ENCODE measurements around the gene VIL1. TPM values are rescaled to one million over a fixed set of nuclear protein-coding genes. Genes with fewer than 3 reads are reported as not detected.

Gene VIL1
- total and polyA plus RNA-seq, 2 of the 8 experiments (the other 6 are each of a cell fraction or from before 2014, with no cell fraction given), result 6.2 to 7.0 TPM

- Histone ChIP-seq H3K79me2 (ENCODE audit: control insufficient read depth in 1 of 2, insufficient read depth in 2 of 2, low read length in 2 of 2) (no peaks in the 10 kb centered on the region), H4K91ac (replicated peaks; ENCODE audit: insufficient read length, low read length) (peak within 1 kb of the TSS; percentile 49), H3K9ac (replicated peaks in 1 of 4; ENCODE audit: extremely low read depth in 1 of 4, low read depth in 3 of 4, low read length in 3 of 4) (peak within 1 kb of the TSS in 1 of 4 experiments; percentile 41; a peak in 1 of 7 replicates), H3K14ac (ENCODE audit: insufficient read length) (no peak within 1 kb of the TSS), H3K4me1 (replicated peaks in 1 of 4; ENCODE audit: control insufficient read depth in 3 of 4, insufficient read depth in 4 of 4, low read length in 3 of 4) (peaks cover 0 to 35% (median 24%) of the 10 kb centered on the region in 4 experiments; a peak in 6 of 7 replicates), H4K5ac (ENCODE audit: insufficient read length, low read depth, low read length) (peak within 1 kb of the TSS; percentile 22), H2BK15ac (ENCODE audit: low read length) (peak within 1 kb of the TSS; percentile 72; the same call in 1 of the 2 replicates), H3K36me3 (ENCODE audit: control insufficient read depth in 2 of 4, insufficient read depth in 4 of 4, low read length in 3 of 4) (peaks cover 0 to 10% (median 4%) of the 10 kb centered on the region in 4 experiments; a peak in 2 of 8 replicates), H3K23me2 (ENCODE audit: low read depth, low read length) (peaks cover 26% of the 10 kb centered on the region; the same call in 1 of the 2 replicates), H3K27me3 (replicated peaks in 1 of 4; ENCODE audit: control insufficient read depth in 3 of 4, extremely low read depth in 1 of 4, insufficient read depth in 3 of 4, low read length in 3 of 4) (peaks cover 22 to 34% (median 31%) of the 10 kb centered on the region in 4 experiments), H3K56ac (replicated peaks; ENCODE audit: insufficient read length, low read depth, low read length) (peak within 1 kb of the TSS; percentile 73), H3K4me2 (ENCODE audit: insufficient read depth in 1 of 2, low read depth in 2 of 2, low read length in 2 of 2) (peak within 1 kb of the TSS; percentile 84 to 85), H3K23ac (ENCODE audit: insufficient read length) (no peak within 1 kb of the TSS), H3K79me1 (ENCODE audit: low read depth, low read length) (no peaks in the 10 kb centered on the region), H2AK5ac (ENCODE audit: low read depth, low read length) (no peak within 1 kb of the TSS), H2BK5ac (ENCODE audit: low read depth, low read length) (no peak within 1 kb of the TSS), H3K4me3 (ENCODE audit: extremely low read depth in 1 of 4, insufficient read depth in 2 of 4, low read depth in 3 of 4, low read length in 4 of 4) (peak within 1 kb of the TSS; percentile 50 to 82 (median 56)), H2BK20ac (ENCODE audit: low read length) (no peak within 1 kb of the TSS), H4K20me1 (replicated peaks in 1 of 2; ENCODE audit: control insufficient read depth in 1 of 2, insufficient read depth in 2 of 2, low read length in 2 of 2) (peaks cover 0 to 2% of the 10 kb centered on the region in 2 experiments), H4K8ac (ENCODE audit: extremely low read depth, insufficient read depth, low read length) (peak within 1 kb of the TSS; percentile 58; the same call in 1 of the 2 replicates), H3K9me3 (ENCODE audit: insufficient read depth in 2 of 2, low read depth in 1 of 2, low read length in 1 of 2) (no peaks in the 10 kb centered on the region), H2AFZ (ENCODE audit: low read length) (no peak within 1 kb of the TSS), H3K4ac (replicated peaks; ENCODE audit: insufficient read length, low read depth, low read length) (no peak within 1 kb of the TSS), H3K18ac (ENCODE audit: extremely low read depth, low read length) (peak within 1 kb of the TSS; percentile 93), H2BK120ac (replicated peaks; ENCODE audit: low read depth, low read length) (peak within 1 kb of the TSS; percentile 60), H3K27ac (ENCODE audit: low read depth, low read length) (no peak within 1 kb of the TSS), H2BK12ac (ENCODE audit: low read depth, low read length) (peak within 1 kb of the TSS; percentile 75; the same call in 1 of the 2 replicates)
- FAIRE-seq (no peak), DNase-seq (ENCODE audit: low read depth in 1 of 2, low spot score in 2 of 2) (peak; percentile 76 to 97)
- ChIA-PET CTCF (ENCODE audit: partially characterized antibody) (interaction anchor here (0.6 to 2.7 kb wide), 6 partner anchors 55 to 128 kb away, joined by 3 to 8 read pairs (median 3); no protein-coding TSS in a partner anchor), POLR2A (ENCODE audit: partially characterized antibody) (interaction anchor here (1.1 kb wide), 1 partner anchor 78 kb away, joined by 3 read pairs; no protein-coding TSS in a partner anchor)
- WGBS, 2 experiments (ENCODE audit: extremely low coverage in 1 of 2, insufficient coverage in 1 of 2, insufficient read length in 1 of 2, insufficient replicate concordance in 2 of 2, low coverage in 1 of 2, low lambda C conversion rate in 2 of 2, missing lambda C conversion rate in 1 of 2), result 1% methylated on average over 47 of the region's 78 CpGs; no CpG with 5 or more reads in 1 of the 2 experiments
- TF ChIP-seq POLR2AphosphoS5 (IDR thresholded peaks at IDR 0.05; ENCODE audit: low read depth, low read length) (no peak), CREB1 (IDR thresholded peaks at IDR 0.05) (0 out of 2 replicates have a peak, but pooled peaks have one; percentile 3), TCF12 (IDR thresholded peaks at IDR 0.05; ENCODE audit: low read depth, low read length) (no peak), KDM1A (IDR thresholded peaks at IDR 0.05; ENCODE audit: borderline replicate concordance, low read length) (peak; percentile 89), YY1 (IDR thresholded peaks at IDR 0.05; ENCODE audit: low read depth, low read length) (peak; percentile 85; the same call in 1 of the 2 replicates), CTCF (IDR thresholded peaks at IDR 0.05; ENCODE audit: control extremely low read depth in 1 of 3, insufficient read depth in 1 of 3, low read depth in 1 of 3, low read length in 3 of 3) (no peak), MAFK (IDR thresholded peaks at IDR 0.05; ENCODE audit: low read depth, low read length) (no peak), JUN (IDR thresholded peaks at IDR 0.05; ENCODE audit: low read depth, low read length) (no peak), RFX5 (IDR thresholded peaks at IDR 0.05; ENCODE audit: borderline replicate concordance, low read depth, low read length) (no peak), CEBPB (IDR thresholded peaks at IDR 0.05; ENCODE audit: low read depth, low read length) (no peak)
These were observed 19.3 kb upstream of the VIL1 start, which contains the start of gene CTDSP1 for GRCh38 chr2:218399391-218400166. CTDSP1 (plus strand) TSS chr2:218399868; CDS start chr2:218400091, 223 bp downstream.
